ENCODE results near the gene SLC39A11.

Gene SLC39A11

DNA sequence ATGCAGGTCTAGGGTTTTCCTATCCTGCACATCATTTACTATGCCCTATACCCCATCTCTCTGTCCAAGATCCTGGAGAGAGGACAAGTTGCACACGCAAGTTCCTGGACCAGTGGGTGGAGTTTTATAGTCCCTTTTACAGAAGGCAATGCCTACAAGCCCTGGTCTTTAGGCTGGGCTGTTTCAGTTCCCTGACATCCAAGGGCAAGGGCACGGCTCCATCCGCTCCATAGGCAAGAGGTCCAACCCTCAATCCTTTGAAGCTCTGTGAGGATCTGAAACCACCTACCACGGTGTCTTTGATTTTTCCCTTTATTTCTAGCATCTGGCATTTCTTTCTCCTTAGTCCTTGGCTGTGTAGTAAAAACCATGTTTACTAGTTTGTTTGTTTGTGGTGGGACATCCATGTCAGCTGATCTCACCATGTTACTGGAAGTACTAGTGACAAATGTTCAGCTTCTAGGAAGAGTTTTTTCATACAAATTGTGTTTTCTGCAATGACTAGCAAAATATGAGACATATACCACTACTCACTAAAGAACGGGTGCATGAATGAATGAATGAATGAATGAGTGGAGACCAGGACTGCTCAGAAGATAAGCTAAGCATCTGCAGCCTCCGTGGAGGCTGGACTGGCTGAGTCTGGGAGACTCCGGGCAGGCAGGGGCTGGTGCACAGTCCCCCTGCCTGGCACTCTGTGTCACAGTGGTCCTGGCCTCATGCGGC lies 359.4 kb downstream of the SLC39A11 start:
- H3K9ac ChIP-seq (ENCODE audit: low read length), result no peak overlapping the region
- no peak overlapping the region for H4K91ac ChIP-seq (ENCODE audit: low read depth, low read length)
- no peak overlapping the region for H2BK120ac ChIP-seq (ENCODE audit: insufficient read depth, low read length, poor library complexity)
- H2BK5ac ChIP-seq (ENCODE audit: low read depth, low read length, poor library complexity), result no peak overlapping the region
- H2AK5ac ChIP-seq (ENCODE audit: low read length), result no peak overlapping the region
- H3K4me2 ChIP-seq (ENCODE audit: low read length), result no peak overlapping the region
- H4K12ac ChIP-seq (ENCODE audit: low read depth, low read length), result no peak overlapping the region
- H3K27ac ChIP-seq (ENCODE audit: low read depth, low read length), result no peak overlapping the region
- H3K23ac ChIP-seq (ENCODE audit: low read length), result no peak overlapping the region
- no peaks in the 10 kb centered on the region for H3K9me3 ChIP-seq (ENCODE audit: insufficient read depth, low read depth, low read length)
- H4K8ac ChIP-seq (ENCODE audit: low read depth, low read length), result no peak overlapping the region
- no peaks in the 10 kb centered on the region for H3K79me2 ChIP-seq (ENCODE audit: control insufficient read depth, insufficient read depth, low read length, poor library complexity)
- H2AFZ ChIP-seq (ENCODE audit: insufficient read depth, low read length, poor library complexity), result no peak overlapping the region
- no peak overlapping the region for H3K4me3 ChIP-seq (ENCODE audit: low read depth, low read length)
- H3K4ac ChIP-seq (ENCODE audit: low read depth, low read length), result no peak overlapping the region
- no peaks in the 10 kb centered on the region for H3K27me3 ChIP-seq (ENCODE audit: insufficient read depth, low read length)
- no peak overlapping the region for H3K18ac ChIP-seq (ENCODE audit: low read length)
- no peaks in the 10 kb centered on the region for H3K4me1 ChIP-seq (ENCODE audit: control insufficient read depth in 1 of 2, insufficient read depth in 2 of 2, low read length in 2 of 2)
- H3K36me3 ChIP-seq (ENCODE audit: control insufficient read depth in 1 of 2, insufficient read depth in 2 of 2, low read length in 2 of 2), result no peaks in the 10 kb centered on the region
- DNase-seq, result no peak
- no peak overlapping the region for H2BK12ac ChIP-seq (ENCODE audit: low read length)
- no CpG with 5 or more reads among the region's 8 CpGs for WGBS (ENCODE audit: extremely low coverage, insufficient coverage, insufficient read length)
- no peaks in the 10 kb centered on the region for H3K79me1 ChIP-seq (ENCODE audit: low read length)
- no peak overlapping the region for H3K14ac ChIP-seq (ENCODE audit: low read length)

GRCh38 chr17:72730077-72730476 lies 362.4 kb downstream of the SLC39A11 start:
- DNase-seq, result peak in 1 of 2 donors; percentile 26
- Histone ChIP-seq H2AK5ac (ENCODE audit: low read length) (no peak overlapping the region), H3K79me2 (ENCODE audit: control insufficient read depth, insufficient read depth, low read length, poor library complexity) (no peaks in the 10 kb centered on the region), H3K9me3 (ENCODE audit: insufficient read depth, low read depth, low read length) (no peaks in the 10 kb centered on the region), H3K9ac (ENCODE audit: low read length) (no peak overlapping the region), H4K91ac (ENCODE audit: low read depth, low read length) (no peak overlapping the region), H3K23ac (ENCODE audit: low read length) (no peak overlapping the region), H3K18ac (ENCODE audit: low read length) (no peak overlapping the region), H3K4me2 (ENCODE audit: low read length) (no peak overlapping the region), H4K8ac (ENCODE audit: low read depth, low read length) (no peak overlapping the region), H3K4me3 (ENCODE audit: low read depth, low read length) (no peak overlapping the region), H3K36me3 (ENCODE audit: control insufficient read depth in 1 of 2, insufficient read depth in 2 of 2, low read length in 2 of 2) (no peaks in the 10 kb centered on the region), H3K4ac (ENCODE audit: low read depth, low read length) (no peak overlapping the region), H3K4me1 (ENCODE audit: control insufficient read depth in 1 of 2, insufficient read depth in 2 of 2, low read length in 2 of 2) (no peaks in the 10 kb centered on the region), H3K27me3 (ENCODE audit: insufficient read depth, low read length) (no peaks in the 10 kb centered on the region), H2BK5ac (ENCODE audit: low read depth, low read length, poor library complexity) (no peak overlapping the region), H3K79me1 (ENCODE audit: low read length) (no peaks in the 10 kb centered on the region), H3K27ac (ENCODE audit: low read depth, low read length) (no peak overlapping the region), H4K12ac (ENCODE audit: low read depth, low read length) (no peak overlapping the region), H2AFZ (ENCODE audit: insufficient read depth, low read length, poor library complexity) (no peak overlapping the region), H3K14ac (ENCODE audit: low read length) (no peak overlapping the region), H2BK12ac (ENCODE audit: low read length) (no peak overlapping the region), H2BK120ac (ENCODE audit: insufficient read depth, low read length, poor library complexity) (no peak overlapping the region)
- no CpG with 5 or more reads among the region's 7 CpGs for WGBS (ENCODE audit: extremely low coverage, insufficient coverage, insufficient read length)

GRCh38 chr17:72726936-72727335 lies 365.6 kb downstream of the SLC39A11 start:
- H3K14ac ChIP-seq (ENCODE audit: low read length), result no peak overlapping the region
- no peak overlapping the region for H4K12ac ChIP-seq (ENCODE audit: low read depth, low read length)
- H3K23ac ChIP-seq (ENCODE audit: low read length), result no peak overlapping the region
- no peak overlapping the region for H2AFZ ChIP-seq (ENCODE audit: insufficient read depth, low read length, poor library complexity)
- H3K18ac ChIP-seq (ENCODE audit: low read length), result no peak overlapping the region
- no peaks in the 10 kb centered on the region for H3K79me1 ChIP-seq (ENCODE audit: low read length)
- no peaks in the 10 kb centered on the region for H3K36me3 ChIP-seq (ENCODE audit: control insufficient read depth in 1 of 2, insufficient read depth in 2 of 2, low read length in 2 of 2)
- WGBS (ENCODE audit: extremely low coverage, insufficient coverage, insufficient read length), result no CpG with 5 or more reads among the region's 9 CpGs
- H3K4ac ChIP-seq (ENCODE audit: low read depth, low read length), result no peak overlapping the region
- H2AK5ac ChIP-seq (ENCODE audit: low read length), result no peak overlapping the region
- no peak overlapping the region for H3K9ac ChIP-seq (ENCODE audit: low read length)
- no peaks in the 10 kb centered on the region for H3K9me3 ChIP-seq (ENCODE audit: insufficient read depth, low read depth, low read length)
- H3K79me2 ChIP-seq (ENCODE audit: control insufficient read depth, insufficient read depth, low read length, poor library complexity), result no peaks in the 10 kb centered on the region
- H2BK120ac ChIP-seq (ENCODE audit: insufficient read depth, low read length, poor library complexity), result no peak overlapping the region
- H3K27me3 ChIP-seq (ENCODE audit: insufficient read depth, low read length), result no peaks in the 10 kb centered on the region
- H3K4me3 ChIP-seq (ENCODE audit: low read depth, low read length), result no peak overlapping the region
- no peak overlapping the region for H4K91ac ChIP-seq (ENCODE audit: low read depth, low read length)
- H2BK12ac ChIP-seq (ENCODE audit: low read length), result no peak overlapping the region
- DNase-seq, result no peak
- H2BK5ac ChIP-seq (ENCODE audit: low read depth, low read length, poor library complexity), result no peak overlapping the region
- no peak overlapping the region for H3K4me2 ChIP-seq (ENCODE audit: low read length)
- no peak overlapping the region for H3K27ac ChIP-seq (ENCODE audit: low read depth, low read length)
- H4K8ac ChIP-seq (ENCODE audit: low read depth, low read length), result no peak overlapping the region
- H3K4me1 ChIP-seq (ENCODE audit: control insufficient read depth in 1 of 2, insufficient read depth in 2 of 2, low read length in 2 of 2), result no peaks in the 10 kb centered on the region

GRCh38 chr17:72725433-72726068 lies 366.9 kb downstream of the SLC39A11 start:
- peak; percentile 56 to 79 for DNase-seq
- Histone ChIP-seq H3K36me3 (ENCODE audit: control insufficient read depth in 1 of 2, insufficient read depth in 2 of 2, low read length in 2 of 2) (no peaks in the 10 kb centered on the region), H3K79me1 (ENCODE audit: low read length) (no peaks in the 10 kb centered on the region), H3K14ac (ENCODE audit: low read length) (no peak overlapping the region), H2AFZ (ENCODE audit: insufficient read depth, low read length, poor library complexity) (no peak overlapping the region), H3K23ac (ENCODE audit: low read length) (no peak overlapping the region), H3K79me2 (ENCODE audit: control insufficient read depth, insufficient read depth, low read length, poor library complexity) (no peaks in the 10 kb centered on the region), H3K27ac (ENCODE audit: low read depth, low read length) (no peak overlapping the region), H3K27me3 (ENCODE audit: insufficient read depth, low read length) (no peaks in the 10 kb centered on the region), H4K8ac (ENCODE audit: low read depth, low read length) (no peak overlapping the region), H2BK5ac (ENCODE audit: low read depth, low read length, poor library complexity) (no peak overlapping the region), H3K4me3 (ENCODE audit: low read depth, low read length) (no peak overlapping the region), H2BK120ac (ENCODE audit: insufficient read depth, low read length, poor library complexity) (no peak overlapping the region), H4K12ac (ENCODE audit: low read depth, low read length) (no peak overlapping the region), H3K9me3 (ENCODE audit: insufficient read depth, low read depth, low read length) (no peaks in the 10 kb centered on the region), H3K4ac (ENCODE audit: low read depth, low read length) (no peak overlapping the region), H2BK12ac (ENCODE audit: low read length) (no peak overlapping the region), H3K18ac (ENCODE audit: low read length) (no peak overlapping the region), H3K4me1 (ENCODE audit: control insufficient read depth in 1 of 2, insufficient read depth in 2 of 2, low read length in 2 of 2) (no peaks in the 10 kb centered on the region), H3K4me2 (ENCODE audit: low read length) (no peak overlapping the region), H2AK5ac (ENCODE audit: low read length) (no peak overlapping the region), H3K9ac (ENCODE audit: low read length) (no peak overlapping the region), H4K91ac (ENCODE audit: low read depth, low read length) (no peak overlapping the region)
- WGBS (ENCODE audit: extremely low coverage, insufficient coverage, insufficient read length), result no CpG with 5 or more reads among the region's 10 CpGs

Measured in trophoblast cell (in vitro differentiated cells and primary cell).